HepG2 (cell line): ENCODE measurements around the gene HELZ2. TPM values are rescaled to one million over a fixed set of nuclear protein-coding genes. Genes with fewer than 3 reads are reported as not detected.

Experiments
- ATAC-seq: fragments of 200-7000 bp; cut with Tn5 transposase; 3 replicates; pipeline ENCODE4 v1.9.1; 2020; ENCODE audit warnings: mild to moderate bottlenecking, moderate library complexity
- BruUV-seq: library from RNA; stranded (reverse); fragments of 400-500 nt; replicated peaks from 2 replicates; lab custom pipeline; 2021; lab: Mats Ljungman, UMichigan
- CTCF ChIA-PET: fragments of 300-600 bp; formaldehyde crosslinking; extraction: SDS; loops from one replicate; lab custom pipeline; 2021; ENCODE audit warnings: low total read pairs, inconsistent platforms, low intra/inter-chr PET ratio; lab: Yijun Ruan, JAX
- POLR2A ChIA-PET: fragments of 350-600 bp; sonication (Branson Sonifier 250); formaldehyde crosslinking; loops from one replicate; lab custom pipeline; 2020; ENCODE audit warnings: antibody characterized with exemption, inconsistent platforms; lab: Yijun Ruan, JAX
- DNase-seq: peaks from one replicate; pipeline ENCODE4 v3.0.0-alpha.2; 2015; ENCODE audit warnings: low spot score
- FAIRE-seq: peaks from 3 replicates; lab custom pipeline; 2011; peaks lifted over from hg19 to GRCh38; lab: Jason Lieb, UNC
- H2AFZ ChIP-seq: one replicate; pipeline ENCODE4 v1.6.1; 2011; ENCODE audit warnings: low read length, inconsistent platforms
- H3K27ac ChIP-seq: fragments of 300-600 bp; 3 replicates; pipeline ENCODE4 v1.8.0; 2011; ENCODE audit warnings: mixed run types, mild to moderate bottlenecking, mixed read lengths, low read length, inconsistent platforms; ENCODE audit not compliant: insufficient read depth; ENCODE audit errors: extremely low read length
- H3K27me3 ChIP-seq, 2 experiments: fragments of 200-600 bp in 1 of 2; 2 replicates in 1 of 2; 3 replicates in 1 of 2; pipeline versions ENCODE4 v1.6.0 to v1.8.0; 2011; ENCODE audit warnings: low read length in 2 of 2, mild to moderate bottlenecking in 2 of 2, moderate library complexity in 2 of 2, inconsistent platforms in 1 of 2; ENCODE audit not compliant: insufficient read depth in 2 of 2, control insufficient read depth in 1 of 2
- H3K36me3 ChIP-seq, 2 experiments: fragments of 200-600 bp in 1 of 2; replicated peaks in 1 of 2; 2 replicates in 1 of 2; 3 replicates in 1 of 2; pipeline versions ENCODE4 v1.5.1 to v1.8.0; 2011; ENCODE audit warnings: low read length in 2 of 2, inconsistent platforms in 1 of 2; ENCODE audit not compliant: insufficient read depth in 2 of 2, control insufficient read depth in 1 of 2
- H3K4me1 ChIP-seq: 2 replicates; pipeline ENCODE4 v1.5.1; 2012; ENCODE audit warnings: low read length, inconsistent platforms; ENCODE audit not compliant: insufficient read depth
- H3K4me2 ChIP-seq: 2 replicates; pipeline ENCODE4 v1.6.0; 2011; ENCODE audit warnings: low read depth, low read length, inconsistent platforms
- H3K4me3 ChIP-seq, 3 experiments: fragments of 200-600 bp in 1 of 3; sonication (generic), shearing (Covaris generic) in 1 of 3; replicated peaks in 1 of 3; 2 replicates each; pipeline ENCODE4 v1.5.1; 2011 to 2016; ENCODE audit warnings: low read length in 3 of 3, inconsistent platforms in 2 of 3, low read depth in 2 of 3, mild to moderate bottlenecking in 2 of 3, control low read depth in 1 of 3, mixed read lengths in 1 of 3; ENCODE audit not compliant: insufficient read depth in 1 of 3
- H3K79me2 ChIP-seq: one replicate; pipeline ENCODE4 v1.6.1; 2011; ENCODE audit warnings: low read length, inconsistent platforms; ENCODE audit not compliant: insufficient read depth
- H3K9ac ChIP-seq: 2 replicates; pipeline ENCODE4 v1.6.0; 2011; ENCODE audit warnings: mild to moderate bottlenecking, low read depth, low read length, inconsistent platforms; ENCODE audit not compliant: insufficient read depth
- H3K9me3 ChIP-seq: 2 replicates; pipeline ENCODE4 v1.5.1; 2012; ENCODE audit warnings: mild to moderate bottlenecking, low read length
- H4K20me1 ChIP-seq: 2 replicates; pipeline ENCODE4 v1.6.0; 2011; ENCODE audit warnings: inconsistent platforms, mild to moderate bottlenecking, low read length, moderate library complexity; ENCODE audit not compliant: insufficient read depth
- CBFB ChIP-seq: sonication (generic); formaldehyde crosslinking; IDR thresholded peaks from 2 replicates; pipeline ENCODE4 v1.4.0; 2020; ENCODE audit warnings: missing genetic modification reagents
- CCAR2 ChIP-seq: fragments of 200-400 bp; formaldehyde crosslinking; optimal IDR thresholded peaks from 2 replicates; pipeline ENCODE3; 2018; ENCODE audit warnings: low read depth, mild to moderate bottlenecking, low read length, moderate library complexity
- EHMT2 ChIP-seq: fragments of 200-600 bp; sonication (generic); IDR thresholded peaks from 2 replicates; pipeline ENCODE4 v1.7.0; 2017; ENCODE audit warnings: antibody characterized with exemption, low read depth, low read length, borderline replicate concordance
- FOXK2 ChIP-seq: fragments of 450-650 bp; IDR thresholded peaks from 2 replicates; pipeline ENCODE4 v1.6.1; 2016
- GATAD1 ChIP-seq: IDR thresholded peaks from 2 replicates; pipeline ENCODE4 v1.6.1; 2016; ENCODE audit warnings: missing genetic modification reagents, missing compliant biosample characterization
- MED8 ChIP-seq: sonication (generic); formaldehyde crosslinking; IDR thresholded peaks from 2 replicates; pipeline ENCODE4 v1.8.1; 2023; ENCODE audit warnings: mild to moderate bottlenecking, missing genetic modification reagents; ENCODE audit not compliant: insufficient replicate concordance
- NONO ChIP-seq, 2 experiments: fragments of 450-650 bp in 1 of 2; sonication (generic) in 1 of 2; formaldehyde crosslinking in 1 of 2; IDR thresholded peaks in 1 of 2; conservative IDR thresholded peaks in 1 of 2; 2 replicates each; pipeline versions ENCODE4 v1.6.1 to v1.8.0; 2017 to 2022; ENCODE audit warnings: mild to moderate bottlenecking in 1 of 2, missing genetic modification reagents in 1 of 2, moderate library complexity in 1 of 2
- RXRA ChIP-seq: sonication (generic); formaldehyde crosslinking; IDR thresholded peaks from 2 replicates; pipeline ENCODE4 v1.5.1; 2020; ENCODE audit warnings: missing genetic modification reagents
- SP2 ChIP-seq: sonication (generic); formaldehyde crosslinking; IDR thresholded peaks from 2 replicates; pipeline ENCODE4 v1.5.1; 2020; ENCODE audit warnings: mild to moderate bottlenecking, missing genetic modification reagents
- TAF1 ChIP-seq: sonication (generic); formaldehyde crosslinking; IDR thresholded peaks from 2 replicates; pipeline ENCODE4 v1.4.0; 2020; ENCODE audit warnings: missing genetic modification reagents
- TAF15 ChIP-seq: fragments of 200-400 bp; formaldehyde crosslinking; IDR thresholded peaks from one replicate; pipeline ENCODE4 v1.6.1; 2018; ENCODE audit warnings: mild to moderate bottlenecking, low read depth, low read length; ENCODE audit not compliant: poor library complexity, severe bottlenecking
- TGIF2 ChIP-seq: IDR thresholded peaks from 2 replicates; pipeline ENCODE4 v1.6.1; 2016; ENCODE audit warnings: control low read depth, missing compliant biosample characterization
- ZNF460 ChIP-seq: sonication (generic); formaldehyde crosslinking; IDR thresholded peaks from 2 replicates; pipeline ENCODE4 v1.5.1; 2020; ENCODE audit warnings: missing genetic modification reagents, mild to moderate bottlenecking, borderline replicate concordance
- ZNF572 ChIP-seq: sonication (generic); formaldehyde crosslinking; IDR thresholded peaks from 2 replicates; pipeline ENCODE4 v1.5.1; 2020; ENCODE audit warnings: mild to moderate bottlenecking, missing genetic modification reagents
- ZNF614 ChIP-seq: IDR thresholded peaks from 2 replicates; pipeline ENCODE4 v1.6.1; 2018; ENCODE audit warnings: missing biosample characterization, missing genetic modification reagents, inconsistent platforms, borderline replicate concordance
- ZNF619 ChIP-seq: sonication (generic); formaldehyde crosslinking; IDR thresholded peaks from 2 replicates; pipeline ENCODE4 v1.4.0; 2020; ENCODE audit warnings: mild to moderate bottlenecking, missing genetic modification reagents
- ZNF776 ChIP-seq: sonication (generic); formaldehyde crosslinking; IDR thresholded peaks from 2 replicates; pipeline ENCODE4 v1.4.0; 2020; ENCODE audit warnings: mild to moderate bottlenecking, missing genetic modification reagents
- WGBS: methylation state at CpG from one replicate; pipeline ENCODE4 v1.1.6; 2017; ENCODE audit warnings: low lambda C conversion rate; 5-methylcytosine and 5-hydroxymethylcytosine counted together
- in situ Hi-C: cut with HindIII; loops from 2 replicates; pipeline ENCODE4 v1.10.0; 2017; ENCODE audit warnings: low pct_unique_long_range_greater_than_20kb; ENCODE audit not compliant: extremely low pct_ligation_motif_present
- intact Hi-C: fragments of 100-400 bp; cut with micrococcal nuclease; formaldehyde crosslinking; loops from one replicate; pipeline ENCODE4 v1.10.0; 2022; ENCODE audit not compliant: unreplicated experiment
- polyA plus RNA-seq, 8 experiments: library from polyadenylated mRNA; depleted of rRNA in 3 of 8; stranded (reverse) in 7 of 8; unstranded in 1 of 8; fragments of >200 nt; fragmentation: Illumina TruSeq in 4 of 8; extraction: Trizol in 4 of 8; gene quantifications; 2 replicates each; pipeline versions ENCODE4 v1.2.1 to v1.2.3, GENCODE V29; 2011 to 2016; ENCODE audit warnings: low read depth in 4 of 8, missing spikeins in 1 of 8, mixed read lengths in 1 of 8; ENCODE audit not compliant: insufficient read depth in 1 of 8
- total RNA-seq, 5 experiments: library from RNA; depleted of rRNA; stranded (reverse); fragments of >200 nt; fragmentation: Illumina TruSeq; extraction: Trizol; gene quantifications; 2 replicates each; pipeline ENCODE4 v1.2.3, GENCODE V29; 2016; ENCODE audit warnings: low read depth in 1 of 5
- TF ChIP-seq, protein P1 (sequence below): sonication (generic); formaldehyde crosslinking; IDR thresholded peaks from 2 replicates; pipeline ENCODE4 v1.4.0; 2020; ENCODE audit warnings: mild to moderate bottlenecking, missing genetic modification reagents
- TF ChIP-seq, protein P2 (sequence below): sonication (generic); formaldehyde crosslinking; IDR thresholded peaks from 2 replicates; pipeline ENCODE4 v1.5.0; 2020; ENCODE audit warnings: mild to moderate bottlenecking, missing genetic modification reagents, moderate library complexity
- TF ChIP-seq, protein P3 (sequence below): IDR thresholded peaks from 2 replicates; pipeline ENCODE4 v1.6.1; 2016; ENCODE audit warnings: missing compliant biosample characterization, missing genetic modification reagents, borderline replicate concordance

HELZ2 gene
- total and polyA plus RNA-seq, 2 of the 13 experiments (the other 11 are each of a cell fraction or from before 2014, with no cell fraction given), result 9.6 to 10.1 TPM

DNA sequence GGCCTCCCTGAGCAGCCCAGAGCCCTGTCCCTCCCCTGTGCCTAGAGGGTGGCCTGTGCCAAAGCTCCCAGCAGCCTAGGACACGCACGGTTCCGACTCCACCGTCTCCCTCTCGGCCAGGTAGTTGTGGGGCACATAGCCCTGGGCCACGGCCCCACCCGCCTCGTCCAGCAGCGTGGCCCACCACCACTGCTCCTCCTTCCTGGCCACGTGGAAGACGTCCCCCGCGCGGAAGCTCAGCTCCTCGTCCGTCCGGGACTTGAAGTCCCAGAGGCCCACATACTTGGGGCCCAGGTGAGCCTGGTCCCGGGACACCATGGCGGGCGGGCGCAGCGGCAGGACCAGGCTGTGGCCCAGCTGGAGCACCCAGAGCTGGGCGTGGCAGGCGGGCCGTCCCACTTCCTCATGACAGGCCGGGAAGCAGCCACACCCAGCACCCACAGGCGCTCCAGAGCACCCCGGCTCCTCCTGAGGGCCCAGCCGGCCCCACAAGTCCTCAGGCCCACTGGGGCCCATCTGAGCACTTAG, 37.0 kb downstream of the HELZ2 start, which contains the start of gene PTK6:
Gene PTK6 (minus strand): TSS at position 380 of the 528 bp plus-strand sequence. CDS start 62 bp downstream, at position 318.
- Histone ChIP-seq H3K27me3 (peaks cover 49 to 65% of the 10 kb centered on the region in 2 experiments), H3K4me2 (peak within 1 kb of the TSS; percentile 89), H3K79me2 (no peaks in the 10 kb centered on the region), H3K9ac (peak within 1 kb of the TSS; percentile 53), H3K9me3 (no peaks in the 10 kb centered on the region), H3K4me1 (peaks cover 48% of the 10 kb centered on the region), H3K36me3 (no peaks in the 10 kb centered on the region), H2AFZ (no peak within 1 kb of the TSS), H3K4me3 (peak within 1 kb of the TSS; percentile 37 to 76 (median 64); a peak in 5 of 6 replicates), H3K27ac (no peak within 1 kb of the TSS), H4K20me1 (no peaks in the 10 kb centered on the region)
- 70% methylated on average over 29 of the region's 29 CpGs for WGBS
- POLR2A ChIA-PET, result interaction anchor here (1.0 to 2.7 kb wide), 16 partner anchors 8 to 443 kb away, joined by 3 to 26 read pairs (median 6); partner anchors contain the start of genes GMEB2, HELZ2, PPDPF and PRPF6
- CTCF ChIA-PET, result interaction anchor here (1.1 to 2.7 kb wide), 6 partner anchors 36 to 533 kb away, joined by 3 to 29 read pairs (median 8); partner anchors contain the start of genes HELZ2 and TPD52L2
- intact Hi-C loops, result loop anchor here (5.0 to 10.0 kb wide), 4 partner anchors 90 to 435 kb away; partner anchors contain the start of genes GMEB2, LIME1, RTEL1 and SLC2A4RG
- in situ Hi-C loops, result loop anchor here (5.0 kb wide), 1 partner anchor 40 kb away; no protein-coding TSS in a partner anchor
- ATAC-seq, result peak; percentile 2
- no peak for DNase-seq
- FAIRE-seq, result no peak
- BruUV-seq, result no TSS peak
- no peak for TF ChIP-seq EHMT2
- TF ChIP-seq, protein P1, sequence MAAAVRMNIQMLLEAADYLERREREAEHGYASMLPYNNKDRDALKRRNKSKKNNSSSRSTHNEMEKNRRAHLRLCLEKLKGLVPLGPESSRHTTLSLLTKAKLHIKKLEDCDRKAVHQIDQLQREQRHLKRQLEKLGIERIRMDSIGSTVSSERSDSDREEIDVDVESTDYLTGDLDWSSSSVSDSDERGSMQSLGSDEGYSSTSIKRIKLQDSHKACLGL (CRISPR knock-in tag), result peak; percentile 14; the same call in 1 of the 2 replicates
- TF ChIP-seq ZNF460 (CRISPR knock-in tag), result no peak
- TF ChIP-seq SP2 (CRISPR knock-in tag), result 0 out of 2 replicates have a peak, but pooled peaks have one; percentile 10
- TF ChIP-seq, protein P2, sequence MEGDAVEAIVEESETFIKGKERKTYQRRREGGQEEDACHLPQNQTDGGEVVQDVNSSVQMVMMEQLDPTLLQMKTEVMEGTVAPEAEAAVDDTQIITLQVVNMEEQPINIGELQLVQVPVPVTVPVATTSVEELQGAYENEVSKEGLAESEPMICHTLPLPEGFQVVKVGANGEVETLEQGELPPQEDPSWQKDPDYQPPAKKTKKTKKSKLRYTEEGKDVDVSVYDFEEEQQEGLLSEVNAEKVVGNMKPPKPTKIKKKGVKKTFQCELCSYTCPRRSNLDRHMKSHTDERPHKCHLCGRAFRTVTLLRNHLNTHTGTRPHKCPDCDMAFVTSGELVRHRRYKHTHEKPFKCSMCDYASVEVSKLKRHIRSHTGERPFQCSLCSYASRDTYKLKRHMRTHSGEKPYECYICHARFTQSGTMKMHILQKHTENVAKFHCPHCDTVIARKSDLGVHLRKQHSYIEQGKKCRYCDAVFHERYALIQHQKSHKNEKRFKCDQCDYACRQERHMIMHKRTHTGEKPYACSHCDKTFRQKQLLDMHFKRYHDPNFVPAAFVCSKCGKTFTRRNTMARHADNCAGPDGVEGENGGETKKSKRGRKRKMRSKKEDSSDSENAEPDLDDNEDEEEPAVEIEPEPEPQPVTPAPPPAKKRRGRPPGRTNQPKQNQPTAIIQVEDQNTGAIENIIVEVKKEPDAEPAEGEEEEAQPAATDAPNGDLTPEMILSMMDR (CRISPR knock-in tag), result 0 out of 2 replicates have a peak, but pooled peaks have one; percentile 2
- TF ChIP-seq ZNF776 (CRISPR knock-in tag), result peak; percentile 61; the same call in 1 of the 2 replicates
- no peak for TF ChIP-seq CCAR2
- no peak for TF ChIP-seq FOXK2
- no peak for TF ChIP-seq NONO (IDR thresholded peaks at IDR 0.05)
- 0 out of 2 replicates have a peak, but pooled peaks have one; percentile 3 for TF ChIP-seq NONO (CRISPR knock-in tag; conservative IDR thresholded peaks at IDR 0.05)
- no peak for TF ChIP-seq GATAD1 (CRISPR knock-in tag)
- TF ChIP-seq TGIF2 (CRISPR knock-in tag), result no peak
- TF ChIP-seq MED8 (CRISPR knock-in tag), result peak; percentile 32
- 0 out of 2 replicates have a peak, but pooled peaks have one; percentile 5 for TF ChIP-seq ZNF619 (CRISPR knock-in tag)
- TF ChIP-seq RXRA, result 0 out of 2 replicates have a peak, but pooled peaks have one; percentile 32
- TF ChIP-seq TAF15, result no peak
- TF ChIP-seq ZNF614 (CRISPR knock-in tag), result no peak
- 0 out of 2 replicates have a peak, but pooled peaks have one; percentile 40 for TF ChIP-seq ZNF572 (CRISPR knock-in tag)
- TF ChIP-seq, protein P3, sequence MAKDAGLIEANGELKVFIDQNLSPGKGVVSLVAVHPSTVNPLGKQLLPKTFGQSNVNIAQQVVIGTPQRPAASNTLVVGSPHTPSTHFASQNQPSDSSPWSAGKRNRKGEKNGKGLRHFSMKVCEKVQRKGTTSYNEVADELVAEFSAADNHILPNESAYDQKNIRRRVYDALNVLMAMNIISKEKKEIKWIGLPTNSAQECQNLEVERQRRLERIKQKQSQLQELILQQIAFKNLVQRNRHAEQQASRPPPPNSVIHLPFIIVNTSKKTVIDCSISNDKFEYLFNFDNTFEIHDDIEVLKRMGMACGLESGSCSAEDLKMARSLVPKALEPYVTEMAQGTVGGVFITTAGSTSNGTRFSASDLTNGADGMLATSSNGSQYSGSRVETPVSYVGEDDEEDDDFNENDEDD (CRISPR knock-in tag), result no peak
- 0 out of 2 replicates have a peak, but pooled peaks have one; percentile 31 for TF ChIP-seq CBFB (CRISPR knock-in tag)
- no peak for TF ChIP-seq TAF1 (CRISPR knock-in tag)
